HG03097 (cell line): ENCODE measurements around the gene LYPLA2.
"Not testable (repeated sequence)": the region's sequence is repeated elsewhere in the genome, so short reads cannot be mapped to it uniquely, and the experiment has no call there.

Experiments
- ATAC-seq: cut with Tn5 transposase; IDR thresholded peaks from one replicate; pipeline ENCODE4 v1.9.1; 2021; ENCODE audit not compliant: unreplicated experiment, low FRiP score

LYPLA2 gene

GRCh38 chr1:23825762-23826522 lies 35.0 kb downstream of the LYPLA2 start:
- ATAC-seq = no peak

- ATAC-seq = not testable (repeated sequence)
Measured at GRCh38 chr1:23826590-23826989, 35.6 kb downstream of the LYPLA2 start.

- no peak for ATAC-seq
Measured at GRCh38 chr1:23827717-23828116, 36.8 kb downstream of the LYPLA2 start.

- ATAC-seq = not testable (repeated sequence)
Measured at GRCh38 chr1:23834156-23834555, 43.2 kb downstream of the LYPLA2 start.

- no peak for ATAC-seq
Measured at GRCh38 chr1:23836037-23836436, 45.1 kb downstream of the LYPLA2 start.

- no peak for ATAC-seq
Measured at GRCh38 chr1:23837908-23838307, 47.0 kb downstream of the LYPLA2 start.

- ATAC-seq = no peak
Measured at GRCh38 chr1:23838401-23838866, 47.5 kb downstream of the LYPLA2 start.

DNA sequence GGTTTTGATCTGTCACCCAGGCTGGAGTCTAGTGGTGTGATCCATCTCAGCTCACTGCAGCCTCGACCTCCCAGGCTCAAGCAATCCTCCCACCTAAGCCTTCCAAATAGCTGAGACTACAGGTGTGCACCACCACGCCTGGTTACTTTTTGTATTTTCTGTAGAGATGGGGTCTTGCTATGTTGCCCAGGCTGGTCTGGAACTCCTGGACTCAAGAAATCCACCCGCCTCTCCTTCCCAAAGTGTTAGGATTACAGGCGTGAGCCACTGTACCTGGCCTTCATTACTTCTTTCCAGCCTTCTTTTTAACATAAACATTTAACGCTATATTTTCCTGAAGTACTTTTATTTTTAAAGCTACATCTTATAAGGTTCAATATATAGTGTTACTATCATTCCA lies 52.7 kb downstream of the LYPLA2 start:
- ATAC-seq = no peak
